Endothelial cell of umbilical vein (primary cell): ENCODE results near the gene TTC34. TPM values are rescaled to one million over a fixed set of nuclear protein-coding genes. Genes with fewer than 3 reads are reported as not detected.

Experiments used
- BruUV-seq: library from RNA; stranded (reverse); fragments of 400-500 nt; replicated peaks from 2 replicates; lab custom pipeline; 2021; lab: Mats Ljungman, UMichigan
- CTCF ChIA-PET: fragments of 300-600, 350-600 bp; sonication (Branson Sonifier 250); formaldehyde crosslinking; loops from one replicate; lab custom pipeline; 2021; ENCODE audit warnings: antibody characterized with exemption, inconsistent platforms; lab: Charles Lee
- POLR2A ChIA-PET: fragments of 300-600, 350-600 bp; sonication (Branson Sonifier 250); formaldehyde crosslinking; loops from one replicate; lab custom pipeline; 2021; ENCODE audit warnings: antibody characterized with exemption, inconsistent platforms; lab: Charles Lee
- DNase-seq: peaks from one replicate; pipeline ENCODE4 v3.0.0-alpha.2; 2011; ENCODE audit warnings: low read depth, low spot score
- FAIRE-seq: peaks from 2 replicates; lab custom pipeline; 2011; peaks lifted over from hg19 to GRCh38; lab: Jason Lieb, UNC
- H2AFZ ChIP-seq: 2 replicates; pipeline ENCODE4 v1.6.0; 2012; ENCODE audit warnings: low read depth, low read length, control low read depth, inconsistent platforms
- H3K27ac ChIP-seq: 2 replicates; pipeline ENCODE4 v1.5.1; 2011; ENCODE audit warnings: low read depth, mild to moderate bottlenecking, control low read depth, low read length, moderate library complexity; ENCODE audit not compliant: insufficient read depth
- H3K27me3 ChIP-seq, 2 experiments: 2 replicates each; pipeline versions ENCODE4 v1.6.0 to v1.6.1; 2011; ENCODE audit warnings: low read length in 2 of 2, mixed read lengths in 1 of 2; ENCODE audit not compliant: control insufficient read depth in 2 of 2, insufficient read depth in 2 of 2
- H3K36me3 ChIP-seq, 2 experiments: 2 replicates in 1 of 2; 3 replicates in 1 of 2; pipeline ENCODE4 v1.5.1; 2011; ENCODE audit warnings: low read length in 2 of 2, mild to moderate bottlenecking in 1 of 2, moderate library complexity in 1 of 2; ENCODE audit not compliant: control insufficient read depth in 2 of 2, insufficient read depth in 2 of 2; ENCODE audit errors: extremely low read depth in 1 of 2
- H3K4me1 ChIP-seq: 3 replicates; pipeline ENCODE4 v1.5.1; 2011; ENCODE audit warnings: mild to moderate bottlenecking, low read length; ENCODE audit not compliant: control insufficient read depth, insufficient read depth; ENCODE audit errors: extremely low read depth
- H3K4me2 ChIP-seq: 2 replicates; pipeline ENCODE4 v1.6.1; 2011; ENCODE audit warnings: low read length, control low read depth, mixed read lengths; ENCODE audit not compliant: insufficient read depth
- H3K4me3 ChIP-seq, 3 experiments: fragments of 200-600 bp in 1 of 3; sonication (generic), shearing (Covaris generic) in 1 of 3; replicated peaks in 1 of 3; 2 replicates each; pipeline ENCODE4 v1.5.1; 2011 to 2016; ENCODE audit warnings: control low read depth in 3 of 3, low read length in 3 of 3, mild to moderate bottlenecking in 2 of 3, inconsistent platforms in 1 of 3, low read depth in 1 of 3, moderate library complexity in 1 of 3; ENCODE audit not compliant: insufficient read depth in 1 of 3
- H3K79me2 ChIP-seq: 2 replicates; pipeline ENCODE4 v1.6.0; 2012; ENCODE audit warnings: low read length, inconsistent platforms; ENCODE audit not compliant: control insufficient read depth, insufficient read depth
- H3K9ac ChIP-seq: replicated peaks from 2 replicates; pipeline ENCODE3; 2011; ENCODE audit warnings: low read length, control low read depth; ENCODE audit not compliant: insufficient read depth; ENCODE audit errors: extremely low read depth
- H3K9me1 ChIP-seq: replicated peaks from 3 replicates; pipeline ENCODE4 v1.6.0; 2011; ENCODE audit warnings: mild to moderate bottlenecking, low read length; ENCODE audit not compliant: control insufficient read depth, insufficient read depth; ENCODE audit errors: extremely low read depth
- H3K9me3 ChIP-seq: replicated peaks from 2 replicates; pipeline ENCODE4 v1.5.1; 2012; ENCODE audit warnings: low read length, inconsistent platforms; ENCODE audit not compliant: control insufficient read depth, insufficient read depth
- H4K20me1 ChIP-seq: replicated peaks from 2 replicates; pipeline ENCODE3; 2011; ENCODE audit warnings: mild to moderate bottlenecking, low read length; ENCODE audit not compliant: control insufficient read depth, insufficient read depth; ENCODE audit errors: extremely low read depth
- CTCF ChIP-seq, 2 donors: IDR thresholded peaks; 1 replicate in 1 of 2; 2 replicates in 1 of 2; pipeline ENCODE4 v1.5.1; 2011; ENCODE audit warnings: low read length in 2 of 2, mild to moderate bottlenecking in 2 of 2, moderate library complexity in 2 of 2, control low read depth in 1 of 2, inconsistent platforms in 1 of 2, low read depth in 1 of 2; ENCODE audit not compliant: insufficient read depth in 1 of 2; ENCODE audit errors: extremely low read depth in 1 of 2
- EZH2 ChIP-seq: IDR thresholded peaks from 2 replicates; pipeline ENCODE4 v1.6.1; 2012; ENCODE audit warnings: borderline replicate concordance, low read depth, mild to moderate bottlenecking, moderate library complexity, low read length, inconsistent platforms; ENCODE audit not compliant: severe bottlenecking
- FOS ChIP-seq: IDR thresholded peaks from 2 replicates; pipeline ENCODE4 v1.6.1; 2011; ENCODE audit warnings: mild to moderate bottlenecking, low read length, moderate library complexity, borderline replicate concordance; ENCODE audit not compliant: insufficient read depth
- GATA2 ChIP-seq: IDR thresholded peaks from 2 replicates; pipeline ENCODE4 v1.7.0; 2011; ENCODE audit warnings: low read depth, mild to moderate bottlenecking, moderate library complexity, mixed read lengths, low read length; ENCODE audit not compliant: insufficient read length, insufficient read depth
- JUN ChIP-seq: IDR thresholded peaks from 2 replicates; pipeline ENCODE4 v1.6.1; 2011; ENCODE audit warnings: borderline replicate concordance, low read depth; ENCODE audit not compliant: insufficient read length, insufficient read depth
- MAX ChIP-seq: IDR thresholded peaks from 2 replicates; pipeline ENCODE4 v1.6.1; 2011; ENCODE audit not compliant: insufficient read depth, insufficient read length
- MYC ChIP-seq: IDR thresholded peaks from one replicate; pipeline ENCODE4 v1.6.1; 2011; ENCODE audit warnings: mild to moderate bottlenecking, low read depth, low read length
- POLR2A ChIP-seq: IDR thresholded peaks from 2 replicates; pipeline ENCODE4 v1.6.1; 2012; ENCODE audit warnings: low read depth, mild to moderate bottlenecking, control low read depth, low read length
- POLR2AphosphoS5 ChIP-seq: IDR thresholded peaks from 2 replicates; pipeline ENCODE4 v1.6.1; 2012; ENCODE audit warnings: low read depth, mild to moderate bottlenecking, control low read depth, low read length, moderate library complexity; ENCODE audit not compliant: insufficient read depth
- dilution Hi-C: fragments of 300-500 bp; cut with MboI; formaldehyde crosslinking; loops from one replicate; pipeline ENCODE4 v1.15.0; 2019; ENCODE audit warnings: low sequenced_read_pairs; ENCODE audit not compliant: extremely low pct_ligation_motif_present
- intact Hi-C: fragments of 100-400 bp; cut with micrococcal nuclease; formaldehyde crosslinking; loops from one replicate; pipeline ENCODE4 v1.10.0; 2022
- polyA plus RNA-seq, 4 experiments: library from polyadenylated mRNA; depleted of rRNA in 3 of 4; stranded (reverse) in 3 of 4; unstranded in 1 of 4; fragments of >200 nt; gene quantifications; 2 replicates each; pipeline versions ENCODE4 v1.2.1 to v1.2.3, GENCODE V29; 2011 to 2012; ENCODE audit warnings: missing spikeins in 1 of 4
- total RNA-seq: library from RNA; stranded (reverse); gene quantifications from 2 replicates; pipeline ENCODE4 v1.2.3, GENCODE V29; 2021

TTC34 gene
- total and polyA plus RNA-seq, 2 donors (not counting 3 experiments of a cell fraction or from before 2014, with no cell fraction given), result 0.08 to 0.77 TPM

DNA sequence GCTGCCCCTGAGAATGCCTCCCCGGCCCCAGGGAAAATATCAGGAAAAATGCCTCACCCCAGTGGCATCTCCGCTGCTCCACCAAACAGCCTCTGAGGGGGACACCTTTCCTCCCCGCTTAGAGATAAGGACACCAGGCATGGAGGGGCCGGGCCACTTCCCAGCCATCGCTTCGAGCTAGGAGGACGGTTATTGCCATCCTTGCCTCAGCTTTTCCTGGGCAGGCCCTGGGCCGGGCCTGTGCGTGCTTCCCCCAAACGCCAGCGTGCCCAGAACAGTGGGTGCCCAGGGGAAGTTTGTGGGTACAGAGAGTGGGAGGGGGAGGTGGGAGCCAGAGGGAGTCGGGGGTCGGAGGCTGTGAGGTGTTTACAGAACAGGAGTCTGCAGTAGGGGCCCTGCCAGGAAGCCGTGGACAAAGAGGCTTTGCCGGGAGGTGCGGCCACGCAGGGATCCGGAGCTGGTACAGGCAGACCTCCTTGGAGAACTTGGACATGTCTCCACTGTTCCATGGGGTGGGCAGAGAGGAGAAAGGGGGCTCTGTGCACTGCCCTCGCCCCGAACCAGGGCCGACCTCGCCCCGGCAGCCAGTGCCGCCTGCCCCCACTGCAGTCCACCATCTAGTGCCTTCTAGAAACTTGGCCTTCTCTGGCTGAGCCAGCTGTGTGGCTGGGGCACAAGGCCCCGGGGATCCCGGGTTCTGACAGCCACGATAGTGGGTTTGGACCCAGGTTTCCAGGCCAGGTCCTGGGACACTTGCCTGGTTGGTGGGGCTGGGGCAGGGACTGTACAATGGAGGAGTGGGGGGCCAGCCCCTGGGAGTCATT is 33.5 kb upstream of the TTC34 start:
- Histone ChIP-seq H3K4me3 (no peak overlapping the region), H3K79me2 (no peaks in the 10 kb centered on the region), H3K4me2 (no peak overlapping the region), H2AFZ (no peak overlapping the region), H3K4me1 (no peaks in the 10 kb centered on the region), H3K9ac (no peak overlapping the region), H4K20me1 (no peaks in the 10 kb centered on the region), H3K27ac (no peak overlapping the region), H3K9me1 (no peaks in the 10 kb centered on the region), H3K36me3 (no peaks in the 10 kb centered on the region), H3K27me3 (no peaks in the 10 kb centered on the region), H3K9me3 (peaks cover 2% of the 10 kb centered on the region)
- no peak for TF ChIP-seq MAX
- TF ChIP-seq POLR2A, result no peak
- no peak for TF ChIP-seq FOS
- TF ChIP-seq CTCF (IDR thresholded peaks at IDR 0.05; ENCODE audit: extremely low read depth in 1 of 2, insufficient read depth in 1 of 2, low read depth in 1 of 2, low read length in 2 of 2), result no peak
- no peak for TF ChIP-seq GATA2
- TF ChIP-seq JUN, result no peak
- no peak for TF ChIP-seq POLR2AphosphoS5
- no peak for TF ChIP-seq MYC
- no peak for TF ChIP-seq EZH2
- CTCF ChIA-PET, result no interaction called here
- no peak for DNase-seq
- intact Hi-C loops, result no loop called here
- dilution Hi-C loops, result no loop called here
- POLR2A ChIA-PET, result no interaction called here
- BruUV-seq, result no TSS peak
- no peak for FAIRE-seq
